HFF-Myc (cell line): Measurements from ENCODE around the gene SPRY2.

ENCODE experiments used
- DNase-seq: peaks from one replicate; pipeline ENCODE4 v3.0.0-alpha.2; 2011; ENCODE audit warnings: low read depth; ENCODE audit errors: extremely low read depth
- H3K4me3 ChIP-seq: replicated peaks from 2 replicates; pipeline ENCODE4 v1.5.1; 2011; ENCODE audit warnings: low read depth, mild to moderate bottlenecking, control low read depth, low read length
- CTCF ChIP-seq: IDR thresholded peaks from 2 replicates; pipeline ENCODE4 v1.5.1; 2012; ENCODE audit warnings: mild to moderate bottlenecking, low read depth, low read length, control low read depth; ENCODE audit errors: missing control alignments

Gene SPRY2

DNA sequence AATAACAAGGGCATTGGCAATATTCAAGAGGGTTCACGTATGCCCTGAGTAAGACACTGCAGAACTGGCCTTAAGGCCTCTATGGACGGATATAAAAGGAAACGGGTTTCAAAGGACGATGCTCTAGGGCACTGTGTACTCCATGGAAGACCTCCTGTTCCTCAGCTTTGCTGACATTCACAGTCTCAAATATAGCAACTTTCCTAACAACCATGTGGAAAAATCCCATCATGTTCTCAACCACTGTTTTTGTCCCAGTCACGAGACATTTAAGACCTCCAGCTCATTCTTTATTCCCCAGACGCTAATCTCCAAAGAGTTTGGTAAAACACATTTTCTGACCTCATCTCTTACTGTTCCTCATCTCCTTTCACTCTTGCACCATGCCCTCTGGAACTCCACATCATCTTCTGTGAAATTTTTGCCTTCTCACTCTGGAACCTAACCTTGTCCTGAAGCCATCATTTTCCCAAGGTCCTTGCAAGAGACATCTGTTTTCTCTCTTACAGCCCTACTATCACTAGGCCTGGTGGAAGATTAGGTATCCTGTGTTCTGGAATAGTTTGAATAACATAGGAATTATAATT is 37.6 kb downstream of the SPRY2 start:
- no peak for TF ChIP-seq CTCF
- no peak overlapping the region for H3K4me3 ChIP-seq
- DNase-seq = no peak

GRCh38 chr13:80299046-80299445 is 41.9 kb downstream of the SPRY2 start:
- DNase-seq = no peak
- H3K4me3 ChIP-seq = no peak overlapping the region
- TF ChIP-seq CTCF = no peak

DNA sequence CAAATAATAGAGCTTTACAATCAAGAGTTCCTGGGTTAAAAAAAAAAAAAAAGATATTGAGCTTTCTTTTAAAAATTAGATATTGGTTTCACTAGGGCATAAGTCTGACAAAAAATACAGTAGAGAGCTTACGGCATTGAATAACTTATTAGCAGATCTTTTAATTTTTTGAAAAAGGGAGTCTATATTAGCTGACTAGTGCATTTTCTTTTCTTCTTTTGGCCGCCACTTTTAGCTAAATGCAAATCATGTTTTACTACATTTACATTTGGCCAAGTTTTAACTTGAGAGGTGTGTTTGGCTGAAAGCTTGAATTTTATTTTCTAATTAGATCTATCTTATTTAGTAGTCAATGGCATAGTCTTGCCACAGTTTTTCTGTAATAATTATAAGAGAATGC is 43.4 kb downstream of the SPRY2 start:
- no peak for TF ChIP-seq CTCF
- DNase-seq = no peak
- no peak overlapping the region for H3K4me3 ChIP-seq

- DNase-seq = no peak
- no peak for TF ChIP-seq CTCF
- no peak overlapping the region for H3K4me3 ChIP-seq
Measured at GRCh38 chr13:80297094-80297493, 43.8 kb downstream of the SPRY2 start.

- TF ChIP-seq CTCF = no peak
- H3K4me3 ChIP-seq = no peak overlapping the region
- DNase-seq = no peak
Measured at GRCh38 chr13:80296638-80297037, 44.3 kb downstream of the SPRY2 start.

GRCh38 chr13:80290591-80290990 is 50.3 kb downstream of the SPRY2 start:
- no peak for TF ChIP-seq CTCF
- no peak for DNase-seq
- no peak overlapping the region for H3K4me3 ChIP-seq
